SK-N-SH treated with all-trans-retinoic acid at 6 μM for 48 hours (cell line): ENCODE measurements around the gene ENAH.

Experiments used
- ATAC-seq: fragments of 200-7000 bp; cut with Tn5 transposase; 3 replicates; pipeline ENCODE4 v1.9.1; 2020; ENCODE audit warnings: mild to moderate bottlenecking, moderate library complexity
- ARNTL ChIP-seq: fragments of 450-650 bp; formaldehyde crosslinking; IDR thresholded peaks from 2 replicates; pipeline ENCODE4 v1.5.0; 2020; ENCODE audit warnings: low read depth, mild to moderate bottlenecking, moderate library complexity, borderline replicate concordance
- BACH2 ChIP-seq: fragments of 250-450 bp; sonication (Bioruptor Pico); IDR thresholded peaks from 2 replicates; pipeline ENCODE4 v1.9.0; 2021; ENCODE audit warnings: mild to moderate bottlenecking, borderline replicate concordance
- CSDC2 ChIP-seq: fragments of 250-450 bp; sonication (Bioruptor Pico); IDR thresholded peaks from 2 replicates; pipeline ENCODE4 v1.5.0; 2020; ENCODE audit warnings: mild to moderate bottlenecking, moderate library complexity
- ESRRG ChIP-seq: fragments of 250-450 bp; sonication (Bioruptor Pico); IDR thresholded peaks from 2 replicates; pipeline ENCODE4 v1.6.1; 2021; ENCODE audit warnings: mild to moderate bottlenecking
- GLIS3 ChIP-seq: fragments of 250-450 bp; sonication (Bioruptor Pico); IDR thresholded peaks from 2 replicates; pipeline ENCODE4 v1.5.0; 2020; ENCODE audit warnings: mild to moderate bottlenecking, moderate library complexity
- ISL1 ChIP-seq: fragments of 250-450 bp; sonication (Bioruptor Pico); IDR thresholded peaks from 2 replicates; pipeline ENCODE4 v2.1.2; 2022; ENCODE audit warnings: mild to moderate bottlenecking, moderate library complexity
- OSR1 ChIP-seq: fragments of 250-450 bp; sonication (Bioruptor Pico); IDR thresholded peaks from 2 replicates; pipeline ENCODE4 v1.8.0; 2022; ENCODE audit warnings: moderate library complexity, mild to moderate bottlenecking, inconsistent platforms
- PPARA ChIP-seq: fragments of 250-450 bp; sonication (Bioruptor Pico); IDR thresholded peaks from 2 replicates; pipeline ENCODE4 v1.5.0; 2020; ENCODE audit warnings: mild to moderate bottlenecking, borderline replicate concordance
- RARB ChIP-seq: fragments of 250-450 bp; sonication (Bioruptor Pico); IDR thresholded peaks from 2 replicates; pipeline ENCODE4 v1.8.0; 2021; ENCODE audit warnings: mild to moderate bottlenecking, moderate library complexity
- SNAI2 ChIP-seq: fragments of 250-450 bp; sonication (Bioruptor Pico); IDR thresholded peaks from 2 replicates; pipeline ENCODE4 v1.5.0; 2020; ENCODE audit warnings: mild to moderate bottlenecking, moderate library complexity
- TCF4 ChIP-seq: fragments of 250-450 bp; sonication (Bioruptor Pico); IDR thresholded peaks from 2 replicates; pipeline ENCODE4 v1.8.0; 2021; ENCODE audit warnings: mild to moderate bottlenecking, moderate library complexity, borderline replicate concordance
- TOX ChIP-seq: fragments of 250-450 bp; sonication (Bioruptor Pico); IDR thresholded peaks from 2 replicates; pipeline ENCODE4 v1.8.0; 2021; ENCODE audit warnings: mild to moderate bottlenecking, moderate library complexity, borderline replicate concordance
- ZC3H10 ChIP-seq: fragments of 250-450 bp; sonication (Bioruptor Pico); IDR thresholded peaks from 2 replicates; pipeline ENCODE4 v1.5.1; 2021; ENCODE audit warnings: mild to moderate bottlenecking, moderate library complexity
- ZFP3 ChIP-seq: fragments of 250-450 bp; sonication (Bioruptor Pico); IDR thresholded peaks from 2 replicates; pipeline ENCODE4 v1.5.0; 2020; ENCODE audit warnings: mild to moderate bottlenecking, moderate library complexity
- ZFP30 ChIP-seq: fragments of 450-650 bp; formaldehyde crosslinking; IDR thresholded peaks from 2 replicates; pipeline ENCODE4 v1.5.0; 2022; ENCODE audit warnings: mild to moderate bottlenecking, moderate library complexity
- ZNF565 ChIP-seq: fragments of 450-650 bp; formaldehyde crosslinking; conservative IDR thresholded peaks from 2 replicates; pipeline ENCODE4 v1.5.0; 2020; ENCODE audit warnings: low read depth, mild to moderate bottlenecking, moderate library complexity
- ZNF70 ChIP-seq: fragments of 450-650 bp; formaldehyde crosslinking; IDR thresholded peaks from 2 replicates; pipeline ENCODE4 v1.5.0; 2020; ENCODE audit warnings: mild to moderate bottlenecking, moderate library complexity
- ZNF8 ChIP-seq: fragments of 450-650 bp; formaldehyde crosslinking; IDR thresholded peaks from 2 replicates; pipeline ENCODE4 v1.5.0; 2020; ENCODE audit warnings: mild to moderate bottlenecking, moderate library complexity
- TF ChIP-seq, protein P1 (sequence below): fragments of 250-450 bp; sonication (Bioruptor Pico); IDR thresholded peaks from 2 replicates; pipeline ENCODE4 v1.5.1; 2020; ENCODE audit warnings: low read depth, mild to moderate bottlenecking, moderate library complexity
- TF ChIP-seq, protein P2 (sequence below): fragments of 250-450 bp; sonication (Bioruptor Pico); IDR thresholded peaks from 2 replicates; pipeline ENCODE4 v1.8.0; 2021; ENCODE audit warnings: low read depth, mild to moderate bottlenecking, moderate library complexity, borderline replicate concordance
- TF ChIP-seq, protein P3 (sequence below): fragments of 250-450 bp; sonication (Bioruptor Pico); IDR thresholded peaks from 2 replicates; pipeline ENCODE4 v1.8.0; 2020; ENCODE audit warnings: mild to moderate bottlenecking, moderate library complexity, borderline replicate concordance
- TF ChIP-seq, protein P4 (sequence below): fragments of 250-450 bp; sonication (Bioruptor Pico); IDR thresholded peaks from 2 replicates; pipeline ENCODE4 v1.5.0; 2020; ENCODE audit warnings: mild to moderate bottlenecking, moderate library complexity
- TF ChIP-seq, protein P5 (sequence below): fragments of 250-450 bp; sonication (Bioruptor Pico); IDR thresholded peaks from 2 replicates; pipeline ENCODE4 v1.5.1; 2021; ENCODE audit warnings: mild to moderate bottlenecking, moderate library complexity

Gene ENAH

DNA sequence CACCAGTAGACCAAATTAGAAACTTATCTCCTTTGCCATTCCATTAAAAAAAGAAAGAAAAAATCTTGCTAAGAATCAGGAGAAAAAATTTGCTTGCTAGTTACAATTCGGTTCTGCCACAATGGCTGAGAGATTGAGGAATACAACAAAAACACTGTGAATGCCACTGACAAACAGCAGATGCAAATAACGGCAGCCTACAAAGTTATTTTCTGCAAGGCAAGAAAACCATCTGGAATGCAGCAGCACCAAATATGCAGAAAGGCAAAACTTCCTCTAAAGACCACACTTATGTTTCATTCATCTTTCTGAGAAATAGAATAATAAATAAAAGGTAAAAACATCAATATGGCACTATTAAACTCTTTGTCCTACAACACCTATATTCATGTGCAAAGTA is 75.7 kb downstream of the ENAH start:
- TF ChIP-seq ARNTL (CRISPR knock-in tag) = no peak
- TF ChIP-seq RARB (CRISPR knock-in tag) = no peak
- TF ChIP-seq, protein P1, sequence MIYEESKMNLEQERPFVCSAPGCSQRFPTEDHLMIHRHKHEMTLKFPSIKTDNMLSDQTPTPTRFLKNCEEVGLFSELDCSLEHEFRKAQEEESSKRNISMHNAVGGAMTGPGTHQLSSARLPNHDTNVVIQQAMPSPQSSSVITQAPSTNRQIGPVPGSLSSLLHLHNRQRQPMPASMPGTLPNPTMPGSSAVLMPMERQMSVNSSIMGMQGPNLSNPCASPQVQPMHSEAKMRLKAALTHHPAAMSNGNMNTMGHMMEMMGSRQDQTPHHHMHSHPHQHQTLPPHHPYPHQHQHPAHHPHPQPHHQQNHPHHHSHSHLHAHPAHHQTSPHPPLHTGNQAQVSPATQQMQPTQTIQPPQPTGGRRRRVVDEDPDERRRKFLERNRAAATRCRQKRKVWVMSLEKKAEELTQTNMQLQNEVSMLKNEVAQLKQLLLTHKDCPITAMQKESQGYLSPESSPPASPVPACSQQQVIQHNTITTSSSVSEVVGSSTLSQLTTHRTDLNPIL (CRISPR knock-in tag) = no peak
- TF ChIP-seq TCF4 = no peak
- TF ChIP-seq, protein P2, sequence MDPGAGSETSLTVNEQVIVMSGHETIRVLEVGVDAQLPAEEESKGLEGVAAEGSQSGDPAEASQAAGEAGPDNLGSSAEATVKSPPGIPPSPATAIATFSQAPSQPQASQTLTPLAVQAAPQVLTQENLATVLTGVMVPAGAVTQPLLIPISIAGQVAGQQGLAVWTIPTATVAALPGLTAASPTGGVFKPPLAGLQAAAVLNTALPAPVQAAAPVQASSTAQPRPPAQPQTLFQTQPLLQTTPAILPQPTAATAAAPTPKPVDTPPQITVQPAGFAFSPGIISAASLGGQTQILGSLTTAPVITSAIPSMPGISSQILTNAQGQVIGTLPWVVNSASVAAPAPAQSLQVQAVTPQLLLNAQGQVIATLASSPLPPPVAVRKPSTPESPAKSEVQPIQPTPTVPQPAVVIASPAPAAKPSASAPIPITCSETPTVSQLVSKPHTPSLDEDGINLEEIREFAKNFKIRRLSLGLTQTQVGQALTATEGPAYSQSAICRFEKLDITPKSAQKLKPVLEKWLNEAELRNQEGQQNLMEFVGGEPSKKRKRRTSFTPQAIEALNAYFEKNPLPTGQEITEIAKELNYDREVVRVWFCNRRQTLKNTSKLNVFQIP (CRISPR knock-in tag) = no peak
- TF ChIP-seq, protein P3, sequence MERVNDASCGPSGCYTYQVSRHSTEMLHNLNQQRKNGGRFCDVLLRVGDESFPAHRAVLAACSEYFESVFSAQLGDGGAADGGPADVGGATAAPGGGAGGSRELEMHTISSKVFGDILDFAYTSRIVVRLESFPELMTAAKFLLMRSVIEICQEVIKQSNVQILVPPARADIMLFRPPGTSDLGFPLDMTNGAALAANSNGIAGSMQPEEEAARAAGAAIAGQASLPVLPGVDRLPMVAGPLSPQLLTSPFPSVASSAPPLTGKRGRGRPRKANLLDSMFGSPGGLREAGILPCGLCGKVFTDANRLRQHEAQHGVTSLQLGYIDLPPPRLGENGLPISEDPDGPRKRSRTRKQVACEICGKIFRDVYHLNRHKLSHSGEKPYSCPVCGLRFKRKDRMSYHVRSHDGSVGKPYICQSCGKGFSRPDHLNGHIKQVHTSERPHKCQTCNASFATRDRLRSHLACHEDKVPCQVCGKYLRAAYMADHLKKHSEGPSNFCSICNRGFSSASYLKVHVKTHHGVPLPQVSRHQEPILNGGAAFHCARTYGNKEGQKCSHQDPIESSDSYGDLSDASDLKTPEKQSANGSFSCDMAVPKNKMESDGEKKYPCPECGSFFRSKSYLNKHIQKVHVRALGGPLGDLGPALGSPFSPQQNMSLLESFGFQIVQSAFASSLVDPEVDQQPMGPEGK = no peak
- TF ChIP-seq ISL1 = no peak
- TF ChIP-seq, protein P4, sequence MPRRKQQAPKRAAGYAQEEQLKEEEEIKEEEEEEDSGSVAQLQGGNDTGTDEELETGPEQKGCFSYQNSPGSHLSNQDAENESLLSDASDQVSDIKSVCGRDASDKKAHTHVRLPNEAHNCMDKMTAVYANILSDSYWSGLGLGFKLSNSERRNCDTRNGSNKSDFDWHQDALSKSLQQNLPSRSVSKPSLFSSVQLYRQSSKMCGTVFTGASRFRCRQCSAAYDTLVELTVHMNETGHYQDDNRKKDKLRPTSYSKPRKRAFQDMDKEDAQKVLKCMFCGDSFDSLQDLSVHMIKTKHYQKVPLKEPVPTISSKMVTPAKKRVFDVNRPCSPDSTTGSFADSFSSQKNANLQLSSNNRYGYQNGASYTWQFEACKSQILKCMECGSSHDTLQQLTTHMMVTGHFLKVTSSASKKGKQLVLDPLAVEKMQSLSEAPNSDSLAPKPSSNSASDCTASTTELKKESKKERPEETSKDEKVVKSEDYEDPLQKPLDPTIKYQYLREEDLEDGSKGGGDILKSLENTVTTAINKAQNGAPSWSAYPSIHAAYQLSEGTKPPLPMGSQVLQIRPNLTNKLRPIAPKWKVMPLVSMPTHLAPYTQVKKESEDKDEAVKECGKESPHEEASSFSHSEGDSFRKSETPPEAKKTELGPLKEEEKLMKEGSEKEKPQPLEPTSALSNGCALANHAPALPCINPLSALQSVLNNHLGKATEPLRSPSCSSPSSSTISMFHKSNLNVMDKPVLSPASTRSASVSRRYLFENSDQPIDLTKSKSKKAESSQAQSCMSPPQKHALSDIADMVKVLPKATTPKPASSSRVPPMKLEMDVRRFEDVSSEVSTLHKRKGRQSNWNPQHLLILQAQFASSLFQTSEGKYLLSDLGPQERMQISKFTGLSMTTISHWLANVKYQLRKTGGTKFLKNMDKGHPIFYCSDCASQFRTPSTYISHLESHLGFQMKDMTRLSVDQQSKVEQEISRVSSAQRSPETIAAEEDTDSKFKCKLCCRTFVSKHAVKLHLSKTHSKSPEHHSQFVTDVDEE = no peak
- no peak for TF ChIP-seq ESRRG (CRISPR knock-in tag)
- no peak for TF ChIP-seq ZNF8 (CRISPR knock-in tag)
- no peak for TF ChIP-seq ZNF565 (CRISPR knock-in tag)
- TF ChIP-seq ZFP3 (CRISPR knock-in tag) = no peak
- no peak for TF ChIP-seq OSR1 (CRISPR knock-in tag)
- no peak for TF ChIP-seq PPARA (CRISPR knock-in tag)
- TF ChIP-seq SNAI2 (CRISPR knock-in tag) = no peak
- ATAC-seq = peak; percentile 14

DNA sequence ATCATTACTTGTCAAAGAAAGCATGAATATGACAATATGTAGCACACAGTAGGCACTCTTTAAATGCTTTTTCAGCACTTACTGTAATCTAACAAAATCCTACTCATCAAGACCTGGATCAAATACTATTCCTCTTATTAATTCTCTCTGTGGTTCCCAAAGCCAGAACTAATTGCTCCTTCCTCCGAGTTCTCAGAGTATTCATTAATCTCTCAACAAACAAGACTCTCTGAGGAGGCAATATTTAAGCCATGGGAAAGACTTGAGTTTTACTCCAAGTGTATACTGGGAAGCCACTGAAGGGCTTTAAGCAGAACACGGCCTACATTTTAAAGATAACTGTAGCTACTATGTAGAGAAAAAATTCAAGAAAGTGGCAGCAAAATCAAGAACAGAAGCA is 79.7 kb downstream of the ENAH start:
- ATAC-seq = no peak
- TF ChIP-seq SNAI2 (CRISPR knock-in tag) (no peak), OSR1 (CRISPR knock-in tag) (no peak), TCF4 (no peak), PPARA (CRISPR knock-in tag) (no peak), ESRRG (CRISPR knock-in tag) (no peak), CSDC2 (CRISPR knock-in tag) (no peak), ZC3H10 (CRISPR knock-in tag) (no peak), TOX (no peak), ZFP3 (CRISPR knock-in tag) (no peak), ISL1 (no peak), ZNF70 (CRISPR knock-in tag) (no peak), ZFP30 (CRISPR knock-in tag) (no peak), GLIS3 (no peak), BACH2 (CRISPR knock-in tag) (no peak), ZNF8 (CRISPR knock-in tag) (no peak), ARNTL (CRISPR knock-in tag) (no peak)
- TF ChIP-seq, protein P5, sequence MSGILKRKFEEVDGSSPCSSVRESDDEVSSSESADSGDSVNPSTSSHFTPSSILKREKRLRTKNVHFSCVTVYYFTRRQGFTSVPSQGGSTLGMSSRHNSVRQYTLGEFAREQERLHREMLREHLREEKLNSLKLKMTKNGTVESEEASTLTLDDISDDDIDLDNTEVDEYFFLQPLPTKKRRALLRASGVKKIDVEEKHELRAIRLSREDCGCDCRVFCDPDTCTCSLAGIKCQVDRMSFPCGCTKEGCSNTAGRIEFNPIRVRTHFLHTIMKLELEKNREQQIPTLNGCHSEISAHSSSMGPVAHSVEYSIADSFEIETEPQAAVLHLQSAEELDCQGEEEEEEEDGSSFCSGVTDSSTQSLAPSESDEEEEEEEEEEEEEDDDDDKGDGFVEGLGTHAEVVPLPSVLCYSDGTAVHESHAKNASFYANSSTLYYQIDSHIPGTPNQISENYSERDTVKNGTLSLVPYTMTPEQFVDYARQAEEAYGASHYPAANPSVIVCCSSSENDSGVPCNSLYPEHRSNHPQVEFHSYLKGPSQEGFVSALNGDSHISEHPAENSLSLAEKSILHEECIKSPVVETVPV (CRISPR knock-in tag) = no peak
- TF ChIP-seq, protein P1 (CRISPR knock-in tag) = no peak
- TF ChIP-seq, protein P4 = no peak
- TF ChIP-seq, protein P2 (CRISPR knock-in tag) = no peak
